HG03064 (cell line): ENCODE data around the gene LTA.

Experiments
- ATAC-seq: cut with Tn5 transposase; IDR thresholded peaks from one replicate; pipeline ENCODE4 v1.9.1; 2021; ENCODE audit warnings: low read depth; ENCODE audit not compliant: unreplicated experiment

Gene LTA

DNA sequence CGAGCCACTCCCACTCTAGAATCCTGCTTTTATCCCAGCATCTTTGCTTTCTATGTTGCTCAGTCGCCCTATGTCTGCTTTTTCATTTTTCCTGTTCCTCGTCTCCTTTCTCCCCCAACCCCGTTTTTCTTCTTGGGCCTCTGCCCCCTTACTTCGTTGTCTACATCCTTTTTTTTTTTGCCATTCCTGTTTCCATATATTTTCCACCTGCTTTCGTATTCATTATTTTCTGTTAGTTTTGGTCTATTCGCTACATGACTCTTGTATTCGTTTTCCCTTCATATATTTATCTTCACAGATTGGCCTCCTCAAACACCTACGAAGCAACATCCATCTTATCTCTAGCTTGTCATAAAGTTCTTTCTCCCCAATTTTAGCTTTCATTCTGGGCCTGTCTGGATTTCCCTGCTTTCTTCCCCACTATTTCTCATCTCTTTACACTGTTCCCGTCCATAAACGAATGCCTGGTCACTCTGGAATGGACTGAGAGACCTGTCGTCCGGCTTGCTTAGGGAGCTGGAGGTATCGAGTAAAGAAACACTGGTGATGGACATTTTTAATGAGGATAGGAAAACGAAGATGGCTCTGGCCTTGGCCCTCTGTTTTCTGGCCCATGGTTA is 49.3 kb downstream of the LTA start:
- no peak for ATAC-seq

DNA sequence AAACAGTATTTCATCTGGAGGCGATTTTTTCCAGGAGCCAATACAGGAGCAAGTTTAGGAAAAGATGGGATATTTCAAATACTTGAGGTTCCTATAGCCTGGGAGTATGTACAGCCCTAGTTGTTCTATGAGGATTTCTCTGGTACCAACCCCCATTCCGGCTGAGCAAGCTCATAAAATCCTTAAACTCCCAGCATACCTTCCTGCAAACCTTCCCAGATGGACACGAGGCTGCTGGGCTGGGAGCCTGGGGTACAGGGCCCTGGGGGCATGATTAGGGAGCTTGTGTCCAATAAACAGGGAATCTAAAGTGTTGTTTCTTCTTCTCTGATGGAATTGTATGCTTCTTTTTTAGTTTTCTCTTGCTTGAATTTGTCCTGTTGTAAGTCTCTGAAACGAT is 49.9 kb downstream of the LTA start:
- ATAC-seq, result no peak

DNA sequence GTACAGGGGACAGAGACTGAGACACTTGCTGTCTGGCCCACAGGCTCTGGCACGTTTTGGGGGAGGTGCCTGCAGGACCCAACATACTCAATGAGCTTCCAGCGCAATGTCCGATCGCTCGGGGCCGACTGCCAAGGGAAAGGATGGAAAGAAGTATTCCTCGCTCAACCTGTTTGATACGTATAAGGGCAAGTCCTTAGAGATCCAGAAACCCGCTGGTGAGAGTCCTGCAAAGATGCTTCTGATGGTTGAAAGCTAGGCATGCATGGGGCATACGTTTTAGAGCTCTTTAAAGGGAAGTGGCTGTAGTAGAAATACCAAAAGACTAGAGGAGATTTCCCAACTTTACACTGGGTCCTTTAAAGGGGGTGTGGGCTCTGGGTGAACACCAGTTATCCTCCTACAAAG is 50.6 kb downstream of the LTA start:
- no peak for ATAC-seq
